HG02840 (cell line): ENCODE data around the gene SLC22A4.

Experiments used
- ATAC-seq: cut with Tn5 transposase; IDR thresholded peaks from one replicate; pipeline ENCODE4 v1.9.1; 2021; ENCODE audit warnings: mild to moderate bottlenecking, moderate library complexity, moderate number of reproducible peaks; ENCODE audit not compliant: unreplicated experiment, low FRiP score

SLC22A4 gene

DNA sequence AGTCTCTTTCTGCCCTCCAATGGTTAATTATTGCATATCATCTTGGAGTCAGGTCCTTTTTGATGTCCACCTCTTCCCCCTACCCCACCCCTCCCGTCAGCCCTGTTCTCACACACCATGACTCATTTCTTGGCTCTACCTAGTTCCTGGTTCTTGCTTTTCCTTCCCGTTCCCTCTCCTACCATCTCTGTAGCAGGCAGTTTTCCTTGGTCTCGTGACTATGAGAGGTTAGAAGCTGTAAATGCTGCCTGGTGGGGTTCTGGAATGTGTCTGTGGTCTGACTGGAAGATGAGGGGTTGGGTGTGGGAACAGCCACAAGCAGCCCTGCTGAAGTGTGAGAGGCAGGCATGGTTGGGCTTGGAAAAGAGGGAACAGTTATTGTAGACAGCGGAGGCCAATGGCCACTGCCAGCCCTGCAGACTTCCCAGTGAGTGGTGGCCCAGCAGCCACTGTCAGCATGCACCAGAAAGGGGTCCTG, 93.5 kb downstream of the SLC22A4 start:
- no peak for ATAC-seq

DNA sequence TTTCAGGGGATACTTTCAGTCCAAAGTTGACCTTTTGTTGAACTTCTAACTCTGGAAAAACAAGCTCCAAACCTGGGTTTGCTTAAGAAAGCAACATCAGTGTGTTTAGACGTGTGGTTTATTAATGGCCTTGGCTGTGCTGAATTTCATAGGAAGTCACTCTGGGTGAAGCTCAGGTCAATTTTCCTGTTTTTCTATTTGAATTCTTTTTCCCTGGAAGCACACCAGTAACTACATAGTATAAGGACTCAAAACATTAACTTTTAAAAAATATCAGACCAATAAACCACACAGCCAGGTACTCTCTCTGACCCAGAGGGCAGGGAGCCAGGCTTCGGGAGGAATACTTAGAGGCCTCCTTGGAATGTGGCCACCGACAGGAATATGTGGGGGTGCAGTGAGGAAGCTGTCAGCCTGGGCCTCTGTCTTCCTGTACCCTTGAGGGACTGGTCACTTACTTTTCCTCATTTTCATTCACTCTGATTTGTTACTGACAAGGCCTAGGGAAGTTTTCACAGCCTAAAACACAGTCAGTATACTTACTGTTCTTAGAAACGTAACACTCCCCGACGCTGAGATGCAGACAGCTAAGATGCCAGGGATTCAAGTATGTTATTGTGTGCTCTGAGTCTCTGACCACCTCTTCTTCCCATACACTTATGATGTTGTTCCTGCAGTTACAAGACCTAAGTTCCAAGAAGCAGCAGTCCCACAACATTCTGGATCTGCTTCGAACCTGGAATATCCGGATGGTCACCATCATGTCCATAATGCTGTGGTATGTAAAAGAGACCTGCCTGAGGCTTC, 94.3 kb downstream of the SLC22A4 start:
- no peak for ATAC-seq

DNA sequence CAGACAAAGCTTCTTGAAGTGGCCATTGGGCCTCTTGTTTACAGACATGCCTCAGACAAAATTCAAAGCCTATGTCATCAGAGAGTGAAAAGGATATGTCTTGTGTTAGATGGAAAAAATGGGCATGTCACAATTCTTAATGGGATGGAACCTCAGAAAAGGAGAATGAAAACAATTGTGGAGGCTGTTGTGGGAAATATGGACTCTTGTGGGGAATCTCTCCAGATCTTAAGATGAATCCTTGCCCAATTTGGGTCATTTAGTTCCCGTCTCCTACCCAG, 94.8 kb downstream of the SLC22A4 start:
- no peak for ATAC-seq

DNA sequence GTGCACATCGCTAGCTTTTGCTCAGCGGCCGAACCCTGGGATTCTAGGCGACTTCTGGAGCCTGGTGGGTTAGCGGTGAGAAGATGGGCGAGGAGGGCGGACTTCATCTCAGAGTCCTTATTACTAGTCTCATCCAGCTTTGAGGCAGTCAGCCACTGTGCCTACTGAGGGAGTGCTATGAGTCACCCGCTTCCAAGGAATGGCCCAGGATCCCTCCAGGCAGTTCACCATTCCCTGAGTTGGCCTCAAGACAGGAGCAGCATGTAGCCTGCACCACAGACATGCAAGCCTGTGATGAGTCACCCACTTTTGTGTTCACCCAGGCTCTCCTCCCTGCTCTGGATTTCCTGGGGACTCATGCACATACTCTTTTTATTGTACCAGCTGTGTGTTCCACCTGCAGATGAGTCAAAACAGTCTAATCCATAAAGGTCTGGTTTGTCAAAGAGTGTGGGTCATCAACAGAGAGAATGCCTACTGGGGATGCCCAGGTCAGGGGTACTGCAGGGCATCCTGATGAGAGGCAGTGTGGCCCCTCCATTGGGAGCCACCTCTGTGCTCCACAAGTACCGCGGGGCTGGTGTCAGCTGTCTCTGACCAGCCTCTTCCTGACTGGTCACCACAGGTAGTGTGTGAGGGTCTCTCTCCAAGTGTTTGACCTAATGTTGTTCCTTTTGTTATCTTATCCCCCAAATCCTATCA, 95.5 kb downstream of the SLC22A4 start:
- no peak for ATAC-seq

DNA sequence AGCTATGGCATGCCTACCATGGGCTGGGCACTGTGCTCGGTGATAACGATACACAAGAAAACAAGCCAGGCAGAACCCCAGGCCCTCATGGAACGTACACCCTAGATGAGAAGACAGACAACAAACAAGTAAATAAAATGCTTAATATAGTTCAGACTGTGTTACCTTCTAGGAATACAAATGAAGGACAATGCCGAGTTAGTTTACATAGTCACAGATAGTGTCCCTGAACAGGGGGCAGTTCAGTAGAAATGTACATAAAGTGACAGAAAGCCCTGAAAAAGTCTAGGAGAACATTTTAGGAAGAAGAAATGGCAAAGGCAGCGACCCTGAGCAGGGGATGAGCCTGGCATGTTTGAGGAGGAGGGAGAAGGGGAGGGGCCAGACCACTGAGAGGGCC, 97.1 kb downstream of the SLC22A4 start:
- no peak for ATAC-seq

DNA sequence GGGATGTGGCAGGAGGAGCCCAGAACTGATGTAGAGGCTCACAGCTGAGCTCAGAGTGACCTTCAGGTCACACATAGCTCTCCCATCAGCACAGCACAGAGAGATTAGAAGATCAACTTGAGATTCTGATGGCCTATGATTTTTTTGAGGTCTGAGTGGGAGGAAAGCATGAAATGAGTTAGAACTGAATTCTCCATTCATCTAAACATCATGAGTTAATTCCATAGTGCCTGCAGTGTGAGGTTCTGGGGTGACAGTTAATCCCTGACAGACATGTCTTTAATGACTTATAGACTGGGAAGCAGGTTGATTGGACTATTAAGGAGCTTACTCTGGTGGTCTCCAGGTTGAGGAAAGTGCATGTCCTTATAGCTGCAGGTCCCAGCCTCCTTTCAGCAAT, 97.7 kb downstream of the SLC22A4 start:
- ATAC-seq: no peak

DNA sequence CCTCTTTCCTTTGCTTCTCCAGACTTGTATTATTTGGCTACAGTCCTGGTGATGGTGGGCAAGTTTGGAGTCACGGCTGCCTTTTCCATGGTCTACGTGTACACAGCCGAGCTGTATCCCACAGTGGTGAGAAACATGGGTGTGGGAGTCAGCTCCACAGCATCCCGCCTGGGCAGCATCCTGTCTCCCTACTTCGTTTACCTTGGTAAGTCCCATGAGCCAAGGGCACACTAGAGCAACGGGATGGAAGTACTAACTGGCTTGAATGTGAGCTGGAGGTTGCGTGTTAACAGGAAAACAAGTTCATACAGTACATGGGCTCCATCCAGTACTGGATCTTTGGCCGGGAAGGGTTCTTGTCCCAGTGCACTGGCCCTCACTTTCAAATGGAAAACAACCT, 98.2 kb downstream of the SLC22A4 start:
- ATAC-seq: no peak

DNA sequence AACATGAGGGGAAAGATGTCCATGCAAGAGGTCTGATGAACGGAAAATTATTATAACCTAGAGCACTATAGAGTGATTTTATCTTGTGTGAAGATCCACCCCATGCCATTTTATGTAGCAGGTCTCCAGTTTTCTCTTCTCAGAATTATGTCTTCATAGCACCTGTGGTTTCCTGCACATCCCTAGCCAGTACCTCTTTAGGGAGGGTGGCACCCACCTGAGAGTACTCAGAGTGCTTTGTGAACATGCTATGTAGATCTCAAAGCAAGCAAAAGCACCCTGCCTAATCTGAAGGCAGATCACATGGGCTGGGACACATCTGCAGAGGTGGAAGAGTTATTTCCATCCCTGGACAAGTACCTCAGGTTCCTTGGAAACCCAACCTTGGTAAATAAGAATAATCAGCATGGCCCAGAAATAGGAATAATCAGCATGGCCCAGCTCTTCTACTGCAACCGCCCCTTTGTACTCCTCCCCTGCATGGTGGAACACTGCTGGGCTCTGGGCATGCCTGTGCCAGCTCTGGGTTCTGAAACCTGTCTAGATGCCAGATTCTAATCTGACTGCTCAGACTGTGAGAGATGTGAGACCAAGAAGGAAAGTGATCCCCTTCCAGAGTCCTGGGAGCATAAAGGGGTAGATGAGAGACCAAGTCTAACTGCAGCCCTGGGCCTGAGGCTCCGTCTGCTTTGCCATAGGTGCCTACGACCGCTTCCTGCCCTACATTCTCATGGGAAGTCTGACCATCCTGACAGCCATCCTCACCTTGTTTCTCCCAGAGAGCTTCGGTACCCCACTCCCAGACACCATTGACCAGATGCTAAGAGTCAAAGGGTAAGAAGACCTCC, 99.0 kb downstream of the SLC22A4 start:
- ATAC-seq: no peak
